K562 (cell line): ENCODE data around the gene AGPAT1. TPM values are rescaled to one million over a fixed set of nuclear protein-coding genes. Genes with fewer than 3 reads are reported as not detected.

Experiments
- CTBP1 ChIP-seq: fragments of 450-650 bp; IDR thresholded peaks from 2 replicates; pipeline ENCODE4 v1.6.1; 2016; ENCODE audit warnings: borderline replicate concordance
- ELF1 ChIP-seq: fragments of 200-800 bp; sonication (Bioruptor generic); IDR thresholded peaks from 2 replicates; pipeline ENCODE4 v1.6.1; 2016; ENCODE audit warnings: missing genetic modification characterization, missing compliant biosample characterization
- ETS2 ChIP-seq: IDR thresholded peaks from 2 replicates; pipeline ENCODE4 v1.6.1; 2016; ENCODE audit warnings: borderline replicate concordance, missing genetic modification characterization, mild to moderate bottlenecking, moderate library complexity, missing compliant biosample characterization; ENCODE audit not compliant: poor library complexity, severe bottlenecking
- FOXK2 ChIP-seq, 2 experiments: fragments of 450-650 bp; IDR thresholded peaks in 1 of 2; conservative IDR thresholded peaks in 1 of 2; 2 replicates each; pipeline ENCODE4 v1.6.1; 2016; ENCODE audit warnings: low read depth in 2 of 2, mild to moderate bottlenecking in 1 of 2
- GABPA ChIP-seq: fragments of 200-800 bp; sonication (Bioruptor generic); conservative IDR thresholded peaks from 2 replicates; pipeline ENCODE4 v1.6.1; 2016; ENCODE audit warnings: low read depth, missing genetic modification characterization, missing compliant biosample characterization
- HMGN3 ChIP-seq: IDR thresholded peaks from 2 replicates; pipeline ENCODE4 v1.6.1; 2011; ENCODE audit warnings: borderline replicate concordance, low read depth, mild to moderate bottlenecking, mixed read lengths, low read length; ENCODE audit not compliant: insufficient read length; ENCODE audit errors: extremely low read depth
- KAT8 ChIP-seq: fragments of 450-650 bp; IDR thresholded peaks from 2 replicates; pipeline ENCODE4 v1.6.1; 2016; ENCODE audit warnings: low read depth, mild to moderate bottlenecking
- KDM2B ChIP-seq: fragments of 250-450 bp; sonication (Bioruptor Pico); IDR thresholded peaks from 2 replicates; pipeline ENCODE4 v1.8.0; 2021; ENCODE audit warnings: mild to moderate bottlenecking, moderate library complexity
- LARP7 ChIP-seq: fragments of 450-650 bp; IDR thresholded peaks from 2 replicates; pipeline ENCODE4 v1.6.1; 2016
- MCM3 ChIP-seq: fragments of 450-650 bp; IDR thresholded peaks from 2 replicates; pipeline ENCODE4 v1.6.1; 2016
- MEF2A ChIP-seq: IDR thresholded peaks from 2 replicates; pipeline ENCODE4 v1.6.1; 2011; ENCODE audit warnings: low read depth, mild to moderate bottlenecking, low read length, moderate library complexity; ENCODE audit not compliant: control insufficient read depth
- NFE2 ChIP-seq: IDR thresholded peaks from 2 replicates; pipeline ENCODE4 v1.6.1; 2014; ENCODE audit warnings: antibody characterized with exemption, low read depth
- RNF2 ChIP-seq: sonication (generic); IDR thresholded peaks from 2 replicates; pipeline ENCODE4 v1.6.1; 2016
- RUNX1 ChIP-seq: sonication (generic); IDR thresholded peaks from 2 replicates; pipeline ENCODE4 v1.6.1; 2016; ENCODE audit warnings: antibody characterized with exemption, low read depth
- TCF7 ChIP-seq: sonication (generic); IDR thresholded peaks from 2 replicates; pipeline ENCODE4 v1.6.1; 2016; ENCODE audit warnings: antibody characterized with exemption, borderline replicate concordance
- TFAM ChIP-seq: fragments of 250-450 bp; sonication (Bioruptor Pico); conservative IDR thresholded peaks from 2 replicates; pipeline ENCODE4 v1.5.0; 2021; ENCODE audit warnings: mild to moderate bottlenecking, moderate library complexity
- XRCC3 ChIP-seq: fragments of 450-650 bp; IDR thresholded peaks from 2 replicates; pipeline ENCODE4 v1.6.1; 2017; ENCODE audit warnings: mild to moderate bottlenecking, moderate library complexity
- ZNF143 ChIP-seq: sonication (generic); formaldehyde crosslinking; IDR thresholded peaks from 2 replicates; pipeline ENCODE4 v1.9.0; 2022; ENCODE audit warnings: mild to moderate bottlenecking, missing genetic modification reagents
- ZNF197 ChIP-seq: fragments of 200-800 bp; sonication (Bioruptor generic); IDR thresholded peaks from 2 replicates; pipeline ENCODE4 v1.6.1; 2016; ENCODE audit warnings: low read depth, missing genetic modification characterization, missing compliant biosample characterization
- ZNF212 ChIP-seq: fragments of 450-650 bp; formaldehyde crosslinking; IDR thresholded peaks from 2 replicates; pipeline ENCODE4 v1.4.0; 2020; ENCODE audit warnings: mild to moderate bottlenecking
- ZNF431 ChIP-seq: sonication (generic); formaldehyde crosslinking; IDR thresholded peaks from 2 replicates; pipeline ENCODE4 v1.8.0; 2022; ENCODE audit warnings: mild to moderate bottlenecking, missing genetic modification reagents
- ZNF584 ChIP-seq: fragments of 200-800 bp; sonication (Bioruptor generic); IDR thresholded peaks from 2 replicates; pipeline ENCODE4 v1.6.1; 2016; ENCODE audit warnings: low read depth, mild to moderate bottlenecking, missing genetic modification characterization, missing compliant biosample characterization
- ZNF717 ChIP-seq: fragments of 250-450 bp; sonication (Bioruptor Pico); IDR thresholded peaks from 2 replicates; pipeline ENCODE4 v1.5.0; 2021
- ZNF77 ChIP-seq: fragments of 250-450 bp; sonication (Bioruptor Pico); IDR thresholded peaks from 2 replicates; pipeline ENCODE4 v1.5.0; 2020
- ZSCAN32 ChIP-seq: fragments of 450-650 bp; formaldehyde crosslinking; IDR thresholded peaks from 2 replicates; pipeline ENCODE4 v1.4.0; 2020; ENCODE audit warnings: mild to moderate bottlenecking, moderate library complexity
- ZZZ3 ChIP-seq: fragments of 450-650 bp; IDR thresholded peaks from 2 replicates; pipeline ENCODE4 v1.6.1; 2016; ENCODE audit warnings: antibody characterized with exemption, mild to moderate bottlenecking, moderate library complexity
- polyA plus RNA-seq, 8 experiments: library from polyadenylated mRNA; depleted of rRNA in 4 of 8; stranded (reverse) in 5 of 8; unstranded in 3 of 8; fragments of >200 nt; fragmentation: Nextera tagmentation in 2 of 8; fragmentation: Illumina TruSeq in 1 of 8; extraction: Ambion mirVana in 2 of 8; extraction: Trizol in 1 of 8; gene quantifications; 2 replicates each; pipeline versions ENCODE4 v1.2.1 to v1.2.3, GENCODE V29; 2011 to 2014; ENCODE audit warnings: inconsistent platforms in 1 of 8, missing spikeins in 1 of 8
- total RNA-seq, 7 experiments: library from RNA; depleted of rRNA in 6 of 7; stranded (reverse); fragments of >200 nt in 6 of 7; fragmentation: Illumina TruSeq in 2 of 7; extraction: Trizol in 2 of 7; gene quantifications; 2 replicates each; pipeline versions ENCODE4 v1.2.1 to v1.2.3, GENCODE V29; 2011 to 2021; ENCODE audit warnings: low replicate concordance in 1 of 7
- TF ChIP-seq, protein P1 (sequence below): fragments of 250-450 bp; sonication (Bioruptor Pico); IDR thresholded peaks from 2 replicates; pipeline ENCODE4 v1.5.0; 2020; ENCODE audit warnings: mild to moderate bottlenecking
- TF ChIP-seq, protein P2 (sequence below): IDR thresholded peaks from 3 replicates; pipeline ENCODE4 v1.6.1; 2011; ENCODE audit warnings: borderline replicate concordance, mild to moderate bottlenecking, moderate library complexity; ENCODE audit not compliant: insufficient read length; ENCODE audit errors: extremely low read depth

AGPAT1 gene
- total and polyA plus RNA-seq, 9 of the 15 experiments (the other 6 are each of a cell fraction or from before 2014, with no cell fraction given): 37.9 to 176 (median 69.4) TPM

DNA sequence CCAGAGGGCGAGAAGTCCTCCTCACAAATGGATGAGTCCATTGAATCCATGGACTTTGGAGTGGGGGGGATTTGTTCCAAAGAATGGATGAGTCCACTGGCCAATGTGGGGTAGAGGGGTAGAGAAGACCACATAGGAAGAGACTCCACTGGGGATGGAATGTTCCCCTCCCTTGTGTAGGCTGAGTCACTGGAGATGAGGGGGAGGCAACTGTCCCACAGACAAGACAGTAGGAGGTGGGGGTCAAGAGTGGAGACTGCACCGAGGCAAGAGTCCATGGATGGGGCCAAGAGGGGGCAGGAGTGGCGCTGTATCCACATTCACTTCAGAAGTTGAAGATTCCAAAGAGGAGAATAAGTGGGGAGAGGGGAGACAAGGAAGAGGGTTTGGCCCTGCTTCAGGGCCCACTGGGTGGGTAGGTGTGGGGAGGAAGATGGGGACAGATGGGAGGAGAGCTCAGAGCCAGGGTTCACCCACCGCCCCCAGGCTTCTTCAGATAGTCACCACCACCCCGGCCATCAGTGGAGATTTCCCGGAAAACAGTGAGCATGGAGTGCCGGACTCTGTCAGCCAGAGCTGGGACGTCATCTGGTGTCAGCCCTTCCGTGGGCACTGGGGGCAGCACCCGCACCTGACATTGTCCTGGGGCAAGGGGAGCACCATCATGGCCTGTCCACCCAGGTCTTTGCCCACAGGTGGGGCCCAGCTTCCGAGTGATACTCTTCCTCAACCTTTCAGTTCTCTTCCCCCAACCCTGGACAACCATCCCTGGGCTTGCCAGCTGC lies 6.9 kb downstream of the AGPAT1 start (continued):
- TF ChIP-seq, protein P1, sequence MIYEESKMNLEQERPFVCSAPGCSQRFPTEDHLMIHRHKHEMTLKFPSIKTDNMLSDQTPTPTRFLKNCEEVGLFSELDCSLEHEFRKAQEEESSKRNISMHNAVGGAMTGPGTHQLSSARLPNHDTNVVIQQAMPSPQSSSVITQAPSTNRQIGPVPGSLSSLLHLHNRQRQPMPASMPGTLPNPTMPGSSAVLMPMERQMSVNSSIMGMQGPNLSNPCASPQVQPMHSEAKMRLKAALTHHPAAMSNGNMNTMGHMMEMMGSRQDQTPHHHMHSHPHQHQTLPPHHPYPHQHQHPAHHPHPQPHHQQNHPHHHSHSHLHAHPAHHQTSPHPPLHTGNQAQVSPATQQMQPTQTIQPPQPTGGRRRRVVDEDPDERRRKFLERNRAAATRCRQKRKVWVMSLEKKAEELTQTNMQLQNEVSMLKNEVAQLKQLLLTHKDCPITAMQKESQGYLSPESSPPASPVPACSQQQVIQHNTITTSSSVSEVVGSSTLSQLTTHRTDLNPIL: no peak
- TF ChIP-seq, protein P2, sequence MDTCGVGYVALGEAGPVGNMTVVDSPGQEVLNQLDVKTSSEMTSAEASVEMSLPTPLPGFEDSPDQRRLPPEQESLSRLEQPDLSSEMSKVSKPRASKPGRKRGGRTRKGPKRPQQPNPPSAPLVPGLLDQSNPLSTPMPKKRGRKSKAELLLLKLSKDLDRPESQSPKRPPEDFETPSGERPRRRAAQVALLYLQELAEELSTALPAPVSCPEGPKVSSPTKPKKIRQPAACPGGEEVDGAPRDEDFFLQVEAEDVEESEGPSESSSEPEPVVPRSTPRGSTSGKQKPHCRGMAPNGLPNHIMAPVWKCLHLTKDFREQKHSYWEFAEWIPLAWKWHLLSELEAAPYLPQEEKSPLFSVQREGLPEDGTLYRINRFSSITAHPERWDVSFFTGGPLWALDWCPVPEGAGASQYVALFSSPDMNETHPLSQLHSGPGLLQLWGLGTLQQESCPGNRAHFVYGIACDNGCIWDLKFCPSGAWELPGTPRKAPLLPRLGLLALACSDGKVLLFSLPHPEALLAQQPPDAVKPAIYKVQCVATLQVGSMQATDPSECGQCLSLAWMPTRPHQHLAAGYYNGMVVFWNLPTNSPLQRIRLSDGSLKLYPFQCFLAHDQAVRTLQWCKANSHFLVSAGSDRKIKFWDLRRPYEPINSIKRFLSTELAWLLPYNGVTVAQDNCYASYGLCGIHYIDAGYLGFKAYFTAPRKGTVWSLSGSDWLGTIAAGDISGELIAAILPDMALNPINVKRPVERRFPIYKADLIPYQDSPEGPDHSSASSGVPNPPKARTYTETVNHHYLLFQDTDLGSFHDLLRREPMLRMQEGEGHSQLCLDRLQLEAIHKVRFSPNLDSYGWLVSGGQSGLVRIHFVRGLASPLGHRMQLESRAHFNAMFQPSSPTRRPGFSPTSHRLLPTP: no peak
- TF ChIP-seq ZNF584 (no peak), FOXK2 (conservative IDR thresholded peaks at IDR 0.05 in 1 of 2, IDR thresholded peaks at IDR 0.05 in 1 of 2; ENCODE audit: low read depth in 2 of 2) (peak in 1 of 2 experiments; percentile 81; a peak in 2 of 4 replicates), ETS2 (no peak), MEF2A (no peak), CTBP1 (0 out of 2 replicates have a peak, but pooled peaks have one; percentile 39), ZNF717 (CRISPR knock-in tag) (no peak), ZNF431 (CRISPR knock-in tag) (no peak), ZNF77 (CRISPR knock-in tag) (no peak), KDM2B (no peak), TCF7 (no peak), ZZZ3 (no peak), LARP7 (no peak), RNF2 (no peak), TFAM (CRISPR knock-in tag) (no peak), ELF1 (no peak), MCM3 (no peak), RUNX1 (no peak), GABPA (tag) (no peak), ZNF143 (no peak), NFE2 (peak; percentile 82), ZNF197 (no peak), XRCC3 (no peak), KAT8 (no peak), ZSCAN32 (CRISPR knock-in tag) (no peak), ZNF212 (CRISPR knock-in tag) (no peak), HMGN3 (peak; percentile 32)
